ACHN (cell line): ENCODE measurements around the gene ZDHHC14.
"Not testable (repeated sequence)": the region's sequence is repeated elsewhere in the genome, so short reads cannot be mapped to it uniquely, and the experiment has no call there.

Source experiments
- DNase-seq: peaks from one replicate; pipeline ENCODE4 v3.0.0-alpha.2; 2015
- in situ Hi-C: cut with HindIII; loops from 2 replicates; pipeline ENCODE4 v1.10.0; 2017; ENCODE audit warnings: low sequenced_read_pairs, low pct_ligation_motif_present, low pct_unique_long_range_greater_than_20kb

Gene ZDHHC14

GRCh38 chr6:157551041-157551832 lies 170.2 kb downstream of the ZDHHC14 start:
- in situ Hi-C loops: no loop called here
- DNase-seq: no peak

- DNase-seq: no peak
- in situ Hi-C loops: no loop called here
Measured at GRCh38 chr6:157552081-157552747, 171.2 kb downstream of the ZDHHC14 start.

- in situ Hi-C loops: no loop called here
- no peak for DNase-seq
Measured at GRCh38 chr6:157552820-157553485, 172.0 kb downstream of the ZDHHC14 start.

GRCh38 chr6:157554747-157555146 lies 173.8 kb downstream of the ZDHHC14 start:
- in situ Hi-C loops: no loop called here
- DNase-seq: no peak

GRCh38 chr6:157555455-157556143 lies 174.6 kb downstream of the ZDHHC14 start:
- DNase-seq: no peak
- in situ Hi-C loops: no loop called here

- in situ Hi-C loops: no loop called here
- DNase-seq: no peak
Measured at GRCh38 chr6:157556144-157556645, 175.2 kb downstream of the ZDHHC14 start.

GRCh38 chr6:157556671-157557430 lies 175.9 kb downstream of the ZDHHC14 start:
- no peak for DNase-seq
- in situ Hi-C loops: no loop called here

- DNase-seq: no peak
- in situ Hi-C loops: no loop called here
Measured at GRCh38 chr6:157557559-157557958, 176.6 kb downstream of the ZDHHC14 start.

GRCh38 chr6:157558049-157558448 lies 177.1 kb downstream of the ZDHHC14 start:
- in situ Hi-C loops: no loop called here
- no peak for DNase-seq

GRCh38 chr6:157558487-157559200 lies 177.7 kb downstream of the ZDHHC14 start:
- in situ Hi-C loops: no loop called here
- no peak for DNase-seq

- DNase-seq: no peak
- in situ Hi-C loops: no loop called here
Measured at GRCh38 chr6:157559201-157559756, 178.3 kb downstream of the ZDHHC14 start.

GRCh38 chr6:157560063-157560462 lies 179.1 kb downstream of the ZDHHC14 start:
- DNase-seq, in situ Hi-C loops: not testable (repeated sequence)

GRCh38 chr6:157560691-157561413 lies 179.9 kb downstream of the ZDHHC14 start:
- DNase-seq: no peak
- in situ Hi-C loops: no loop called here

- no peak for DNase-seq
- in situ Hi-C loops: no loop called here
Measured at GRCh38 chr6:157561414-157561790, 180.4 kb downstream of the ZDHHC14 start.

GRCh38 chr6:157561929-157562810 lies 181.2 kb downstream of the ZDHHC14 start:
- in situ Hi-C loops: no loop called here
- no peak for DNase-seq

- in situ Hi-C loops: no loop called here
- DNase-seq: no peak
Measured at GRCh38 chr6:157562997-157563396, 182.0 kb downstream of the ZDHHC14 start.
